Lung (tissue), 12 donors: ENCODE data around the gene PDIA2. TPM values are rescaled to one million over a fixed set of nuclear protein-coding genes. Genes with fewer than 3 reads are reported as not detected.
"Not testable (repeated sequence)": the region's sequence is repeated elsewhere in the genome, so short reads cannot be mapped to it uniquely, and the experiment has no call there.

Experiments
- ATAC-seq: fragments of 200-7000 bp; cut with Tn5 transposase; one replicate; pipeline ENCODE4 v1.9.1; 2020; ENCODE audit warnings: moderate number of reproducible peaks; ENCODE audit not compliant: insufficient read depth, low FRiP score
- DNase-seq, 3 donors: peaks; one replicate each; pipeline ENCODE4 v3.0.0-alpha.2; 2013 to 2017
- H3K27ac ChIP-seq, 2 donors: one replicate each; pipeline ENCODE4 v1.5.1; 2013; ENCODE audit warnings: mild to moderate bottlenecking in 2 of 2, moderate library complexity in 2 of 2, control low read depth in 1 of 2, inconsistent platforms in 1 of 2, low read depth in 1 of 2, low read length in 1 of 2
- H3K27me3 ChIP-seq, 3 donors: one replicate each; pipeline ENCODE4 v1.5.1; 2013; ENCODE audit warnings: low read length in 2 of 3; ENCODE audit not compliant: control insufficient read depth in 3 of 3, insufficient read depth in 3 of 3
- H3K36me3 ChIP-seq, 4 donors: one replicate each; pipeline ENCODE4 v1.5.1; 2013; ENCODE audit warnings: low read length in 4 of 4, mild to moderate bottlenecking in 1 of 4, moderate library complexity in 1 of 4; ENCODE audit not compliant: control insufficient read depth in 4 of 4, insufficient read depth in 4 of 4
- H3K4me1 ChIP-seq, 5 donors: one replicate each; pipeline ENCODE4 v1.5.1; 2013; ENCODE audit warnings: low read length in 5 of 5, mild to moderate bottlenecking in 2 of 5, moderate library complexity in 1 of 5; ENCODE audit not compliant: control insufficient read depth in 5 of 5, insufficient read depth in 5 of 5
- H3K4me3 ChIP-seq: one replicate; pipeline ENCODE4 v1.5.1; 2013; ENCODE audit warnings: mild to moderate bottlenecking, control low read depth, moderate library complexity
- H3K9ac ChIP-seq, 2 donors: one replicate each; pipeline ENCODE4 v1.5.1; 2013; ENCODE audit warnings: low read length in 2 of 2, control low read depth in 1 of 2; ENCODE audit not compliant: insufficient read depth in 1 of 2
- H3K9me3 ChIP-seq, 4 donors: one replicate each; pipeline ENCODE4 v1.5.1; 2013; ENCODE audit warnings: low read length in 3 of 4, mild to moderate bottlenecking in 1 of 4, moderate library complexity in 1 of 4; ENCODE audit not compliant: control insufficient read depth in 4 of 4, insufficient read depth in 3 of 4
- CTCF ChIP-seq: IDR thresholded peaks from 2 replicates; pipeline ENCODE4 v1.5.1; 2012; ENCODE audit warnings: mild to moderate bottlenecking; ENCODE audit errors: control extremely low read depth, extremely low read depth
- WGBS, 2 donors: extraction: QIAGEN DNeasy Blood & Tissue Kit; methylation state at CpG; one replicate each; pipeline ENCODE4 v1.1.7; 2013; 5-methylcytosine and 5-hydroxymethylcytosine counted together
- polyA plus RNA-seq, 2 donors: library from polyadenylated mRNA; stranded (reverse); fragments of 200-250 nt; gene quantifications; one replicate each; pipeline ENCODE4 v1.2.1, GENCODE V29; 2013
- total RNA-seq, 2 donors: library from RNA; depleted of rRNA in 1 of 2; stranded (reverse); fragments of >200 nt in 1 of 2; gene quantifications; one replicate each; pipeline ENCODE4 v1.2.1, GENCODE V29; 2014 to 2021
- donor health status: control.
- donor health status: control.
- donor health status: Bipolar disorder and iron deficiency.
- donor health status: healthy.
- donor health status: DM: yes; HTN: yes; CAD: no.

PDIA2 gene
- total and polyA plus RNA-seq, 4 donors, result 0.19 to 0.65 (median 0.24) TPM

- Histone ChIP-seq H3K9ac (no peak overlapping the region), H3K27me3 (no peaks in the 10 kb centered on the region), H3K4me3 (no peak overlapping the region), H3K4me1 (peaks cover 0 to 5% (median 0%) of the 10 kb centered on the region in 5 donors), H3K9me3 (no peaks in the 10 kb centered on the region), H3K36me3 (peaks cover 0 to 14% (median 9%) of the 10 kb centered on the region in 4 donors), H3K27ac (no peak overlapping the region)
- DNase-seq (no peak), ATAC-seq (no peak)
- no peak for TF ChIP-seq CTCF
- 74 to 79% methylated on average over 6 of the region's 6 CpGs for WGBS, 2 donors
Measured at GRCh38 chr16:253833-254232, 29.1 kb upstream of the PDIA2 start.

- H3K36me3 ChIP-seq, result peaks cover 0 to 15% (median 9%) of the 10 kb centered on the region in 4 donors
- no peak for ATAC-seq
Measured at GRCh38 chr16:254461-254860, 28.5 kb upstream of the PDIA2 start.

GRCh38 chr16:255183-255582 is 27.8 kb upstream of the PDIA2 start:
- Histone ChIP-seq H3K4me3 (no peak overlapping the region), H3K36me3 (peaks cover 0 to 17% (median 11%) of the 10 kb centered on the region in 4 donors), H3K4me1 (peaks cover 0 to 5% (median 0%) of the 10 kb centered on the region in 5 donors), H3K9me3 (no peaks in the 10 kb centered on the region), H3K9ac (no peak overlapping the region), H3K27me3 (no peaks in the 10 kb centered on the region), H3K27ac (no peak overlapping the region)
- WGBS, 2 donors, result 95 to 98% methylated on average over 6 of the region's 6 CpGs
- ATAC-seq (no peak), DNase-seq (no peak)
- TF ChIP-seq CTCF, result no peak

More at GRCh38 chr16:254461-254860, 28.5 kb upstream of the PDIA2 start:
- Histone ChIP-seq H3K4me1 (peaks cover 0 to 5% (median 0%) of the 10 kb centered on the region in 5 donors), H3K9me3 (no peaks in the 10 kb centered on the region), H3K27me3 (no peaks in the 10 kb centered on the region), H3K27ac (no peak overlapping the region), H3K4me3 (no peak overlapping the region), H3K9ac (no peak overlapping the region)
- no peak for TF ChIP-seq CTCF
- WGBS, 2 donors, result 95 to 96% methylated on average over 25 of the region's 25 CpGs
- no peak for DNase-seq

- H3K27ac ChIP-seq, H3K27me3 ChIP-seq, H3K9ac ChIP-seq, H3K4me3 ChIP-seq, H3K9me3 ChIP-seq, H3K4me1 ChIP-seq, DNase-seq, ATAC-seq: not testable (repeated sequence)
- H3K36me3 ChIP-seq, result peaks cover 0 to 37% (median 11%) of the 10 kb centered on the region in 4 donors
- 87 to 93% methylated on average over 9 to 10 of the region's 13 CpGs for WGBS, 2 donors
Measured at GRCh38 chr16:258091-258490, 24.9 kb upstream of the PDIA2 start.
